COLO668 (cell line): ENCODE results near the gene CCRL2.
"Not testable (repeated sequence)": the region's sequence is repeated elsewhere in the genome, so short reads cannot be mapped to it uniquely, and the experiment has no call there.

ENCODE experiments used
- DNase-seq: peaks from one replicate; lab custom pipeline; 2025; ENCODE audit not compliant: unreplicated experiment; lab: John Stamatoyannopoulos, UW

The CCRL2 gene

GRCh38 chr3:46429250-46429649 is 22.2 kb downstream of the CCRL2 start:
- no peak for DNase-seq

GRCh38 chr3:46429671-46430070 is 22.6 kb downstream of the CCRL2 start:
- no peak for DNase-seq

GRCh38 chr3:46430879-46431278 is 23.8 kb downstream of the CCRL2 start:
- DNase-seq = not testable (repeated sequence)

- not testable (repeated sequence) for DNase-seq
Measured at GRCh38 chr3:46431905-46432304, 24.8 kb downstream of the CCRL2 start.

- not testable (repeated sequence) for DNase-seq
Measured at GRCh38 chr3:46433118-46433517, 26.1 kb downstream of the CCRL2 start.

GRCh38 chr3:46433841-46434240 is 26.8 kb downstream of the CCRL2 start:
- DNase-seq = no peak

- no peak for DNase-seq
Measured at GRCh38 chr3:46435081-46435726, 28.1 kb downstream of the CCRL2 start.

- DNase-seq = no peak
Measured at GRCh38 chr3:46438831-46439230, 31.8 kb downstream of the CCRL2 start.

- no peak for DNase-seq
Measured at GRCh38 chr3:46440531-46441294, 33.7 kb downstream of the CCRL2 start.

GRCh38 chr3:46442576-46443530 is 35.8 kb downstream of the CCRL2 start:
- no peak for DNase-seq

GRCh38 chr3:46447228-46447985 is 40.3 kb downstream of the CCRL2 start:
- DNase-seq = no peak

GRCh38 chr3:46448721-46449120 is 41.7 kb downstream of the CCRL2 start:
- no peak for DNase-seq

- no peak for DNase-seq
Measured at GRCh38 chr3:46449755-46450552, 42.9 kb downstream of the CCRL2 start.

GRCh38 chr3:46453526-46454208 is 46.6 kb downstream of the CCRL2 start:
- DNase-seq = no peak

GRCh38 chr3:46454209-46454595 is 47.1 kb downstream of the CCRL2 start:
- no peak for DNase-seq

- DNase-seq = no peak
Measured at GRCh38 chr3:46454606-46455005, 47.5 kb downstream of the CCRL2 start.

- no peak for DNase-seq
Measured at GRCh38 chr3:46455231-46456115, 48.4 kb downstream of the CCRL2 start.

GRCh38 chr3:46456118-46456517 is 49.1 kb downstream of the CCRL2 start:
- no peak for DNase-seq
